K562 (cell line): ENCODE data around the gene PPIP5K2. TPM values are rescaled to one million over a fixed set of nuclear protein-coding genes. Genes with fewer than 3 reads are reported as not detected.

Source experiments
- BRF2 ChIP-seq: IDR thresholded peaks from 3 replicates; pipeline ENCODE4 v1.6.1; 2011; ENCODE audit warnings: borderline replicate concordance, mild to moderate bottlenecking; ENCODE audit not compliant: insufficient read length, insufficient read depth
- CBX3 ChIP-seq, 2 experiments: IDR thresholded peaks; 1 replicate in 1 of 2; 2 replicates in 1 of 2; pipeline ENCODE4 v1.6.1; 2012; ENCODE audit warnings: inconsistent platforms in 2 of 2, low read length in 2 of 2, borderline replicate concordance in 1 of 2, control low read depth in 1 of 2
- E2F3 ChIP-seq: fragments of 250-450 bp; sonication (Bioruptor Pico); IDR thresholded peaks from 2 replicates; pipeline ENCODE4 v1.4.0; 2020; ENCODE audit warnings: mild to moderate bottlenecking
- HMBOX1 ChIP-seq: sonication (generic); IDR thresholded peaks from 2 replicates; pipeline ENCODE4 v1.6.1; 2016
- HMG20A ChIP-seq: fragments of 450-650 bp; formaldehyde crosslinking; conservative IDR thresholded peaks from 2 replicates; pipeline ENCODE4 v1.4.0; 2020; ENCODE audit warnings: mild to moderate bottlenecking, mixed read lengths
- NR2C2 ChIP-seq, 2 experiments: fragments of 200-800 bp in 1 of 2; sonication (Bioruptor generic) in 1 of 2; sonication (generic) in 1 of 2; formaldehyde crosslinking in 1 of 2; IDR thresholded peaks; 2 replicates each; pipeline versions ENCODE4 v1.6.1 to v1.8.0; 2016 to 2022; ENCODE audit warnings: mild to moderate bottlenecking in 1 of 2, missing compliant biosample characterization in 1 of 2, missing genetic modification characterization in 1 of 2, missing genetic modification reagents in 1 of 2
- TAF9B ChIP-seq: fragments of 450-650 bp; IDR thresholded peaks from 2 replicates; pipeline ENCODE4 v1.6.1; 2018; ENCODE audit warnings: mild to moderate bottlenecking; ENCODE audit not compliant: partially characterized antibody
- ZBTB40 ChIP-seq, 2 experiments: fragments of 450-650 bp in 1 of 2; sonication (generic) in 1 of 2; formaldehyde crosslinking in 1 of 2; IDR thresholded peaks; 2 replicates each; pipeline versions ENCODE4 v1.7.1 to v1.9.0; 2016 to 2022; ENCODE audit warnings: inconsistent platforms in 1 of 2, mild to moderate bottlenecking in 1 of 2, missing genetic modification reagents in 1 of 2
- polyA plus RNA-seq, 8 experiments: library from polyadenylated mRNA; depleted of rRNA in 4 of 8; stranded (reverse) in 5 of 8; unstranded in 3 of 8; fragments of >200 nt; fragmentation: Nextera tagmentation in 2 of 8; fragmentation: Illumina TruSeq in 1 of 8; extraction: Ambion mirVana in 2 of 8; extraction: Trizol in 1 of 8; gene quantifications; 2 replicates each; pipeline versions ENCODE4 v1.2.1 to v1.2.3, GENCODE V29; 2011 to 2014; ENCODE audit warnings: inconsistent platforms in 1 of 8, missing spikeins in 1 of 8
- total RNA-seq, 7 experiments: library from RNA; depleted of rRNA in 6 of 7; stranded (reverse); fragments of >200 nt in 6 of 7; fragmentation: Illumina TruSeq in 2 of 7; extraction: Trizol in 2 of 7; gene quantifications; 2 replicates each; pipeline versions ENCODE4 v1.2.1 to v1.2.3, GENCODE V29; 2011 to 2021; ENCODE audit warnings: low replicate concordance in 1 of 7
- TF ChIP-seq, protein P1 (sequence below): IDR thresholded peaks from 2 replicates; pipeline ENCODE4 v1.6.1; 2011; ENCODE audit not compliant: insufficient read length; ENCODE audit errors: extremely low read depth
- TF ChIP-seq, protein P2 (sequence below): sonication (generic); formaldehyde crosslinking; IDR thresholded peaks from 2 replicates; pipeline ENCODE4 v1.8.0; 2022; ENCODE audit warnings: mild to moderate bottlenecking, missing genetic modification reagents
- TF ChIP-seq, protein P3 (sequence below): sonication (generic); formaldehyde crosslinking; IDR thresholded peaks from 2 replicates; pipeline ENCODE4 v1.8.1; 2022; ENCODE audit warnings: missing genetic modification reagents

PPIP5K2 gene
- total and polyA plus RNA-seq, 9 of the 15 experiments (the other 6 are each of a cell fraction or from before 2014, with no cell fraction given) = 39.4 to 150 (median 99.1) TPM

- no peak for TF ChIP-seq NR2C2 (CRISPR knock-in tag; IDR thresholded peaks at IDR 0.05)
- TF ChIP-seq NR2C2 (tag; IDR thresholded peaks at IDR 0.05) = no peak
- peak; percentile 91 for TF ChIP-seq HMBOX1
- no peak for TF ChIP-seq E2F3 (CRISPR knock-in tag)
- TF ChIP-seq, protein P1, sequence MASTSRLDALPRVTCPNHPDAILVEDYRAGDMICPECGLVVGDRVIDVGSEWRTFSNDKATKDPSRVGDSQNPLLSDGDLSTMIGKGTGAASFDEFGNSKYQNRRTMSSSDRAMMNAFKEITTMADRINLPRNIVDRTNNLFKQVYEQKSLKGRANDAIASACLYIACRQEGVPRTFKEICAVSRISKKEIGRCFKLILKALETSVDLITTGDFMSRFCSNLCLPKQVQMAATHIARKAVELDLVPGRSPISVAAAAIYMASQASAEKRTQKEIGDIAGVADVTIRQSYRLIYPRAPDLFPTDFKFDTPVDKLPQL = no peak
- TF ChIP-seq, protein P2, sequence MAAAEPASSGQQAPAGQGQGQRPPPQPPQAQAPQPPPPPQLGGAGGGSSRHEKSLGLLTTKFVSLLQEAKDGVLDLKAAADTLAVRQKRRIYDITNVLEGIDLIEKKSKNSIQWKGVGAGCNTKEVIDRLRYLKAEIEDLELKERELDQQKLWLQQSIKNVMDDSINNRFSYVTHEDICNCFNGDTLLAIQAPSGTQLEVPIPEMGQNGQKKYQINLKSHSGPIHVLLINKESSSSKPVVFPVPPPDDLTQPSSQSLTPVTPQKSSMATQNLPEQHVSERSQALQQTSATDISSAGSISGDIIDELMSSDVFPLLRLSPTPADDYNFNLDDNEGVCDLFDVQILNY = no peak
- TF ChIP-seq, protein P3, sequence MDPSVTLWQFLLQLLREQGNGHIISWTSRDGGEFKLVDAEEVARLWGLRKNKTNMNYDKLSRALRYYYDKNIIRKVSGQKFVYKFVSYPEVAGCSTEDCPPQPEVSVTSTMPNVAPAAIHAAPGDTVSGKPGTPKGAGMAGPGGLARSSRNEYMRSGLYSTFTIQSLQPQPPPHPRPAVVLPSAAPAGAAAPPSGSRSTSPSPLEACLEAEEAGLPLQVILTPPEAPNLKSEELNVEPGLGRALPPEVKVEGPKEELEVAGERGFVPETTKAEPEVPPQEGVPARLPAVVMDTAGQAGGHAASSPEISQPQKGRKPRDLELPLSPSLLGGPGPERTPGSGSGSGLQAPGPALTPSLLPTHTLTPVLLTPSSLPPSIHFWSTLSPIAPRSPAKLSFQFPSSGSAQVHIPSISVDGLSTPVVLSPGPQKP (CRISPR knock-in tag) = no peak
- TF ChIP-seq ZBTB40 (IDR thresholded peaks at IDR 0.05) = no peak
- no peak for TF ChIP-seq ZBTB40 (CRISPR knock-in tag; IDR thresholded peaks at IDR 0.05)
- no peak for TF ChIP-seq HMG20A (CRISPR knock-in tag)
- TF ChIP-seq CBX3 (IDR thresholded peaks at IDR 0.05; ENCODE audit: borderline replicate concordance in 1 of 2, low read length in 2 of 2) = no peak; a peak in 1 of 3 replicates
- no peak for TF ChIP-seq BRF2
- peak; percentile 21 for TF ChIP-seq TAF9B
Measured at GRCh38 chr5:103258368-103258956, 138.4 kb downstream of the PPIP5K2 start, which contains the start of gene MACIR (continued).
